K562 (cell line): ENCODE measurements around the gene TRAF1. TPM values are rescaled to one million over a fixed set of nuclear protein-coding genes. Genes with fewer than 3 reads are reported as not detected.

Experiments
- ATAC-seq: fragments of 200-7000 bp; cut with Tn5 transposase; 3 replicates; pipeline ENCODE4 v1.9.1; 2020; ENCODE audit warnings: moderate library complexity
- BruUV-seq: library from RNA; stranded (reverse); fragments of 400-500 nt; replicated peaks from 2 replicates; lab custom pipeline; 2021; lab: Mats Ljungman, UMichigan
- CTCF ChIA-PET: fragments of 300-600 bp; formaldehyde crosslinking; extraction: SDS; loops from one replicate; lab custom pipeline; 2021; ENCODE audit warnings: low intra/inter-chr PET ratio; lab: Yijun Ruan, JAX
- POLR2A ChIA-PET: fragments of 300-600, 350-650 bp; sonication (Branson Sonifier 250); formaldehyde crosslinking; extraction: SDS; loops from one replicate; lab custom pipeline; 2021; ENCODE audit warnings: antibody characterized with exemption, inconsistent platforms; lab: Yijun Ruan, JAX
- DNase-seq, 4 experiments: peaks; one replicate each; pipeline versions ENCODE4 v3.0.0 to v3.0.0-alpha.2; 2011 to 2018; ENCODE audit warnings: low spot score in 3 of 4, mixed read lengths in 3 of 4; ENCODE audit errors: extremely low read depth in 1 of 4
- FAIRE-seq: peaks from 2 replicates; lab custom pipeline; 2011; peaks lifted over from hg19 to GRCh38; lab: Jason Lieb, UNC
- H2AFZ ChIP-seq: 2 replicates; pipeline ENCODE4 v1.6.0; 2011; ENCODE audit warnings: low read depth, low read length, control low read depth, inconsistent platforms
- H3K27ac ChIP-seq: fragments of 200-600 bp; 3 replicates; pipeline ENCODE4 v1.8.0; 2011; ENCODE audit warnings: low read depth, mild to moderate bottlenecking, control low read depth, inconsistent platforms, low read length, moderate library complexity, mixed read lengths; ENCODE audit errors: extremely low read depth
- H3K27me3 ChIP-seq, 2 experiments: fragments of 300-600 bp in 1 of 2; 2 replicates in 1 of 2; 3 replicates in 1 of 2; pipeline versions ENCODE4 v1.6.0 to v1.8.0; 2011; ENCODE audit warnings: inconsistent platforms in 2 of 2, low read length in 2 of 2, mild to moderate bottlenecking in 1 of 2, mixed read lengths in 1 of 2, moderate library complexity in 1 of 2; ENCODE audit not compliant: control insufficient read depth in 2 of 2, insufficient read depth in 2 of 2
- H3K36me3 ChIP-seq: fragments of 300-600 bp; 3 replicates; pipeline ENCODE4 v1.8.0; 2011; ENCODE audit warnings: mild to moderate bottlenecking, low read length, inconsistent platforms; ENCODE audit not compliant: control insufficient read depth, insufficient read depth
- H3K4me1 ChIP-seq, 2 experiments: fragments of 200-600 bp in 1 of 2; replicated peaks in 1 of 2; 2 replicates in 1 of 2; 3 replicates in 1 of 2; pipeline versions ENCODE4 v1.5.1 to v1.8.0; 2011; ENCODE audit warnings: inconsistent platforms in 2 of 2, low read length in 2 of 2, mild to moderate bottlenecking in 1 of 2, mixed read lengths in 1 of 2, moderate library complexity in 1 of 2; ENCODE audit not compliant: control insufficient read depth in 2 of 2, insufficient read depth in 2 of 2
- H3K4me2 ChIP-seq: 2 replicates; pipeline ENCODE4 v1.6.1; 2011; ENCODE audit warnings: low read length, control low read depth, inconsistent platforms, mixed read lengths; ENCODE audit not compliant: insufficient read depth
- H3K4me3 ChIP-seq: fragments of 200-600 bp; sonication (generic), shearing (Covaris generic); 2 replicates; pipeline ENCODE4 v1.5.1; 2016; ENCODE audit warnings: control low read depth, inconsistent platforms
- H3K79me2 ChIP-seq: fragments of 200-600 bp; 3 replicates; pipeline ENCODE4 v1.8.0; 2011; ENCODE audit warnings: low read length, inconsistent platforms; ENCODE audit not compliant: control insufficient read depth, insufficient read depth
- H3K9ac ChIP-seq, 2 experiments: 2 replicates each; pipeline versions ENCODE4 v1.6.0 to v1.6.1; 2011; ENCODE audit warnings: low read depth in 2 of 2, low read length in 2 of 2, control low read depth in 1 of 2, inconsistent platforms in 1 of 2, mild to moderate bottlenecking in 1 of 2, mixed read lengths in 1 of 2; ENCODE audit not compliant: insufficient read depth in 1 of 2
- H3K9me1 ChIP-seq: one replicate; pipeline ENCODE4 v1.6.0; 2011; ENCODE audit warnings: inconsistent platforms, mild to moderate bottlenecking, low read length, moderate library complexity; ENCODE audit not compliant: control insufficient read depth, insufficient read depth
- H3K9me3 ChIP-seq: replicated peaks from 2 replicates; pipeline ENCODE4 v1.5.1; 2011; ENCODE audit warnings: low read depth, low read length, inconsistent platforms; ENCODE audit not compliant: control insufficient read depth, insufficient read depth
- H4K20me1 ChIP-seq: replicated peaks from 2 replicates; pipeline ENCODE4 v1.6.1; 2011; ENCODE audit warnings: low read length, inconsistent platforms, mixed read lengths; ENCODE audit not compliant: control insufficient read depth, insufficient read depth
- COPS2 ChIP-seq: fragments of 450-650 bp; conservative IDR thresholded peaks from 2 replicates; pipeline ENCODE4 v1.6.1; 2016; ENCODE audit warnings: mild to moderate bottlenecking, moderate library complexity
- GTF2E2 ChIP-seq: fragments of 200-800 bp; sonication (Bioruptor generic); IDR thresholded peaks from 2 replicates; pipeline ENCODE4 v1.6.1; 2016; ENCODE audit warnings: missing genetic modification characterization, missing compliant biosample characterization
- MBD2 ChIP-seq: sonication (generic); IDR thresholded peaks from 2 replicates; pipeline ENCODE4 v1.6.1; 2016; ENCODE audit warnings: low read depth, borderline replicate concordance
- MECOM ChIP-seq: fragments of 250-450 bp; sonication (Bioruptor Pico); IDR thresholded peaks from 2 replicates; pipeline ENCODE4 v1.8.0; 2022; ENCODE audit warnings: inconsistent platforms
- SMARCB1 ChIP-seq: IDR thresholded peaks from 2 replicates; pipeline ENCODE4 v1.6.1; 2011; ENCODE audit warnings: improper control_type of control experiment, low read depth; ENCODE audit not compliant: insufficient read length
- TGIF2 ChIP-seq: sonication (generic); formaldehyde crosslinking; IDR thresholded peaks from 2 replicates; pipeline ENCODE4 v1.8.1; 2022; ENCODE audit warnings: mild to moderate bottlenecking, missing genetic modification reagents, moderate library complexity
- TRIM24 ChIP-seq, 2 experiments: fragments of 450-650 bp; IDR thresholded peaks; 2 replicates each; pipeline ENCODE4 v1.6.1; 2016
- XRCC3 ChIP-seq: fragments of 450-650 bp; IDR thresholded peaks from 2 replicates; pipeline ENCODE4 v1.6.1; 2017; ENCODE audit warnings: mild to moderate bottlenecking, moderate library complexity
- ZBTB17 ChIP-seq: fragments of 450-650 bp; formaldehyde crosslinking; IDR thresholded peaks from 2 replicates; pipeline ENCODE4 v1.4.0; 2020; ENCODE audit warnings: mild to moderate bottlenecking
- ZNF212 ChIP-seq: fragments of 450-650 bp; formaldehyde crosslinking; IDR thresholded peaks from 2 replicates; pipeline ENCODE4 v1.4.0; 2020; ENCODE audit warnings: mild to moderate bottlenecking
- ZNF324 ChIP-seq: fragments of 250-450 bp; sonication (Bioruptor Pico); IDR thresholded peaks from 2 replicates; pipeline ENCODE4 v1.4.0; 2020; ENCODE audit warnings: mild to moderate bottlenecking
- ZNF354B ChIP-seq: fragments of 250-450 bp; sonication (Bioruptor Pico); IDR thresholded peaks from 2 replicates; pipeline ENCODE4 v1.4.0; 2020
- ZNF717 ChIP-seq: fragments of 250-450 bp; sonication (Bioruptor Pico); IDR thresholded peaks from 2 replicates; pipeline ENCODE4 v1.5.0; 2021
- in situ Hi-C: fragments of 300-500 bp; cut with MboI; formaldehyde crosslinking; loops from 4 replicates; pipeline ENCODE4 v1.15.0; 2018; ENCODE audit warnings: inconsistent platforms, mixed read lengths
- intact Hi-C: fragments of 100-400 bp; cut with micrococcal nuclease; formaldehyde crosslinking; loops from 2 replicates; pipeline ENCODE4 v1.14.2; 2022
- polyA plus RNA-seq, 8 experiments: library from polyadenylated mRNA; depleted of rRNA in 4 of 8; stranded (reverse) in 5 of 8; unstranded in 3 of 8; fragments of >200 nt; fragmentation: Nextera tagmentation in 2 of 8; fragmentation: Illumina TruSeq in 1 of 8; extraction: Ambion mirVana in 2 of 8; extraction: Trizol in 1 of 8; gene quantifications; 2 replicates each; pipeline versions ENCODE4 v1.2.1 to v1.2.3, GENCODE V29; 2011 to 2014; ENCODE audit warnings: inconsistent platforms in 1 of 8, missing spikeins in 1 of 8
- total RNA-seq, 7 experiments: library from RNA; depleted of rRNA in 6 of 7; stranded (reverse); fragments of >200 nt in 6 of 7; fragmentation: Illumina TruSeq in 2 of 7; extraction: Trizol in 2 of 7; gene quantifications; 2 replicates each; pipeline versions ENCODE4 v1.2.1 to v1.2.3, GENCODE V29; 2011 to 2021; ENCODE audit warnings: low replicate concordance in 1 of 7
- TF ChIP-seq, protein P1 (sequence below): fragments of 250-450 bp; sonication (Bioruptor Pico); IDR thresholded peaks from 2 replicates; pipeline ENCODE4 v1.8.0; 2021; ENCODE audit warnings: mild to moderate bottlenecking, moderate library complexity
- TF ChIP-seq, protein P2 (sequence below): sonication (generic); formaldehyde crosslinking; IDR thresholded peaks from 2 replicates; pipeline ENCODE4 v1.8.0; 2022; ENCODE audit warnings: mild to moderate bottlenecking, missing genetic modification reagents

Gene TRAF1
- total and polyA plus RNA-seq, 9 of the 15 experiments (the other 6 are each of a cell fraction or from before 2014, with no cell fraction given): 0.01 to 1.1 (median 0.04) TPM; not detected in 2

DNA sequence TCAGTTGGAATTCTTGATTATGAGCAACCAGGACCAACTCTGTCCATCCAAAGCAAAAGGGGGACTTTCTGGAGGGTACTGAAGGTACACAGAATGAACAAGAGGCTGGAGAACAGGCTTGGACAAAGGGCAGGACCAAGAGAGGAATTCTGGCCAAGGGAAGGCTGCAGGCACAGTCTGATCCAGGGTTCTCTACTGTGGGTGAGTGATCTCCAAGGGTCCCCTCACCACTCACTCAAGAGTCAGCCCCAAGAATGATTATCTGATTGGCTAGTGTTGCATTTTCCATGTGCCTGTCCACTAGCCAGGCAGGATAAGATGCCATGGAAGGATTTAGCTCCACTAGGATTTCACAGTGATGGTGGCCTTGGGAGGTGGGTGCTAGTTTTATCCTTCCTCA lies 38.0 kb downstream of the TRAF1 start:
- H4K20me1 ChIP-seq: no peaks in the 10 kb centered on the region
- TF ChIP-seq MECOM (CRISPR knock-in tag) (no peak), COPS2 (no peak), ZNF354B (CRISPR knock-in tag) (no peak), ZBTB17 (no peak), TGIF2 (CRISPR knock-in tag) (no peak), TRIM24 (IDR thresholded peaks at IDR 0.05) (no peak), ZNF717 (CRISPR knock-in tag) (no peak), ZNF212 (CRISPR knock-in tag) (no peak), MBD2 (no peak), GTF2E2 (tag) (no peak), XRCC3 (no peak), SMARCB1 (no peak), ZNF324 (CRISPR knock-in tag) (no peak)
- TF ChIP-seq, protein P1, sequence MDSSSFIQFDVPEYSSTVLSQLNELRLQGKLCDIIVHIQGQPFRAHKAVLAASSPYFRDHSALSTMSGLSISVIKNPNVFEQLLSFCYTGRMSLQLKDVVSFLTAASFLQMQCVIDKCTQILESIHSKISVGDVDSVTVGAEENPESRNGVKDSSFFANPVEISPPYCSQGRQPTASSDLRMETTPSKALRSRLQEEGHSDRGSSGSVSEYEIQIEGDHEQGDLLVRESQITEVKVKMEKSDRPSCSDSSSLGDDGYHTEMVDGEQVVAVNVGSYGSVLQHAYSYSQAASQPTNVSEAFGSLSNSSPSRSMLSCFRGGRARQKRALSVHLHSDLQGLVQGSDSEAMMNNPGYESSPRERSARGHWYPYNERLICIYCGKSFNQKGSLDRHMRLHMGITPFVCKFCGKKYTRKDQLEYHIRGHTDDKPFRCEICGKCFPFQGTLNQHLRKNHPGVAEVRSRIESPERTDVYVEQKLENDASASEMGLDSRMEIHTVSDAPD (CRISPR knock-in tag): no peak
- TF ChIP-seq, protein P2, sequence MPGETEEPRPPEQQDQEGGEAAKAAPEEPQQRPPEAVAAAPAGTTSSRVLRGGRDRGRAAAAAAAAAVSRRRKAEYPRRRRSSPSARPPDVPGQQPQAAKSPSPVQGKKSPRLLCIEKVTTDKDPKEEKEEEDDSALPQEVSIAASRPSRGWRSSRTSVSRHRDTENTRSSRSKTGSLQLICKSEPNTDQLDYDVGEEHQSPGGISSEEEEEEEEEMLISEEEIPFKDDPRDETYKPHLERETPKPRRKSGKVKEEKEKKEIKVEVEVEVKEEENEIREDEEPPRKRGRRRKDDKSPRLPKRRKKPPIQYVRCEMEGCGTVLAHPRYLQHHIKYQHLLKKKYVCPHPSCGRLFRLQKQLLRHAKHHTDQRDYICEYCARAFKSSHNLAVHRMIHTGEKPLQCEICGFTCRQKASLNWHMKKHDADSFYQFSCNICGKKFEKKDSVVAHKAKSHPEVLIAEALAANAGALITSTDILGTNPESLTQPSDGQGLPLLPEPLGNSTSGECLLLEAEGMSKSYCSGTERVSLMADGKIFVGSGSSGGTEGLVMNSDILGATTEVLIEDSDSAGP (CRISPR knock-in tag): no peak
- TF ChIP-seq, all 486 proteins: peak for 0
- no TSS peak for BruUV-seq
- Histone ChIP-seq H3K4me3 (no peak overlapping the region), H3K9me3 (no peaks in the 10 kb centered on the region), H3K9ac (no peak overlapping the region), H3K36me3 (no peaks in the 10 kb centered on the region), H3K4me2 (no peak overlapping the region), H3K27ac (no peak overlapping the region), H3K9me1 (no peaks in the 10 kb centered on the region), H3K4me1 (peaks cover 19 to 39% of the 10 kb centered on the region in 2 experiments), H3K79me2 (no peaks in the 10 kb centered on the region), H2AFZ (no peak overlapping the region), H3K27me3 (no peaks in the 10 kb centered on the region)
- intact Hi-C loops (no loop called here), in situ Hi-C loops (no loop called here)
- FAIRE-seq (no peak), ATAC-seq (no peak), DNase-seq (no peak)
- ChIA-PET POLR2A (interaction anchor here (0.6 to 22.9 kb wide), 3 partner anchors 13 to 46 kb away, joined by 4 to 464 read pairs (median 91); partner anchors contain the start of genes PHF19 and PSMD5), CTCF (no interaction called here)
